ENCODE measurements around the gene GPR18. TPM values are rescaled to one million over a fixed set of nuclear protein-coding genes. Genes with fewer than 3 reads are reported as not detected.

Gene GPR18
- total RNA-seq, 3 donors from 2014 or later, result 0.35 to 0.60 (median 0.46) TPM

DNA sequence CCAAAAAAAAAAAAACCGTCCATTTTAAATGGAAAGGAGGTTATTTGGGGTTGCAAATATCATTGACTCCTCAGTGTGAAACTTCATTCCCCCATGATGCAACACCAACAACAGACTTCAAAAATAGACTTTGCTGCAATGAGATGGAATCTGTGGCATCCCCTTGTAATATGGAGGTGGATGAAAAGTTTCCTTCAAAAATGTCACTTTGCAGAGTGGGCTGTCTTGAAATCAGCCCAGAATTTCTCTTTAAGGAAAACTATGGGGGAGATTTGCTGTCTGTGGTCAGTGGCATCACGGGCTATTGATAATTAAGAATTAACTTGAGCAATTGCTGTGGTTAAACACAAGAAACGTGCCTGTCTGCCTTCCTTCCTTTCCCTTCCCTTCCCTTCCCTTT, 1.5 kb downstream of the GPR18 start:
- no peaks in the 10 kb centered on the region for H3K4me1 ChIP-seq (ENCODE audit: low read depth)
- intact Hi-C loops (cut with DNase I, micrococcal nuclease), result no loop called here
- TF ChIP-seq CTCF (IDR thresholded peaks at IDR 0.05), result no peak
- H3K36me3 ChIP-seq (ENCODE audit: low read depth), result no peaks in the 10 kb centered on the region
- no peaks in the 10 kb centered on the region for H3K9me3 ChIP-seq
- DNase-seq, result no peak
- ATAC-seq, result no peak
- no peak overlapping the region for H3K4me3 ChIP-seq

GRCh38 chr13:99256283-99256682, 1.9 kb downstream of the GPR18 start:
- ATAC-seq (no peak), DNase-seq (no peak)
- intact Hi-C loops (cut with DNase I, micrococcal nuclease), result no loop called here
- TF ChIP-seq CTCF (IDR thresholded peaks at IDR 0.05), result no peak
- Histone ChIP-seq H3K4me1 (ENCODE audit: low read depth) (no peaks in the 10 kb centered on the region), H3K4me3 (no peak overlapping the region), H3K9me3 (no peaks in the 10 kb centered on the region), H3K36me3 (ENCODE audit: low read depth) (no peaks in the 10 kb centered on the region)

DNA sequence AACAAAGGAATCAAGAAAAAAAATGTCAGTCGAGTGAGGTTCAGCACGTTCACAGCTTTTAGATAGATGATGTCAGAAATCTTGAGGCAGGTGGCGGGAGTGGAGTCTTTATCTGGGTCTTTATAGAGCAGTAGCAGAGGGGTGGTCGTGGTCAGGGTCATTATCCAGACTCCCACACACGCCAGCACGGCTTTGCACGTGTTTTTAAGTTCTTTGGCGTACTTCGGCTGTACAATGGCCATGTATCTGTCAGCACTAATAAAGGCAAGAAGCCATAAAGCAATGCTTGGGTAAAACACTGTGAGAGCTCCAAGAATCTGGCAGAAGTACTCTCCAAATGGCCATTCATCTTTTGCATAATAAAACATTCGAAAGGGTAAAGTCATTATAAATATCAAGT, 2.9 kb downstream of the GPR18 start:
- DNase-seq, result no peak
- no peaks in the 10 kb centered on the region for H3K4me1 ChIP-seq (ENCODE audit: low read depth)
- TF ChIP-seq CTCF (IDR thresholded peaks at IDR 0.05), result no peak
- ATAC-seq, result no peak
- no peak overlapping the region for H3K4me3 ChIP-seq
- no peaks in the 10 kb centered on the region for H3K36me3 ChIP-seq (ENCODE audit: low read depth)
- no peaks in the 10 kb centered on the region for H3K9me3 ChIP-seq
- intact Hi-C loops (cut with DNase I, micrococcal nuclease), result no loop called here

DNA sequence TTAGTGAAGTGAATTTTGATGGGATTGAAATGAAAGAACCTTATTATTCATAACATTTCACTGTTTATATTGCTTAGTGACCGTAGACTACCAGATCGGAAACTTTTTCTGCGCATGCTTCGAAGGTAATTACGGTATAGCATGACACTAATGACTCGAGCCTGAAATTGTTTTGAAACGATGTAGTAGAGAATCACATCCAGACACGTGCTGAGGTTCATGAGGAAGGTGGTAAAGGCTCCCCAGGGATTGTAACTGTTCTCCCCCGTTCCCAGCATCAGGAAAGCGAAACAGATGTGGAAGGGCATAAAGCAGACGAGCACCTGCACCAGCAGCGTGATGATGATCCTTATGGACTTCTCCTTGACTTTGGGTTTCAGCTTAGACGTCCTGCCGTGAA, 3.3 kb downstream of the GPR18 start:
- DNase-seq (no peak), ATAC-seq (no peak)
- Histone ChIP-seq H3K9me3 (no peaks in the 10 kb centered on the region), H3K4me1 (ENCODE audit: low read depth) (no peaks in the 10 kb centered on the region), H3K36me3 (ENCODE audit: low read depth) (no peaks in the 10 kb centered on the region), H3K4me3 (no peak overlapping the region)
- TF ChIP-seq CTCF (IDR thresholded peaks at IDR 0.05), result no peak
- intact Hi-C loops (cut with DNase I, micrococcal nuclease), result no loop called here

DNA sequence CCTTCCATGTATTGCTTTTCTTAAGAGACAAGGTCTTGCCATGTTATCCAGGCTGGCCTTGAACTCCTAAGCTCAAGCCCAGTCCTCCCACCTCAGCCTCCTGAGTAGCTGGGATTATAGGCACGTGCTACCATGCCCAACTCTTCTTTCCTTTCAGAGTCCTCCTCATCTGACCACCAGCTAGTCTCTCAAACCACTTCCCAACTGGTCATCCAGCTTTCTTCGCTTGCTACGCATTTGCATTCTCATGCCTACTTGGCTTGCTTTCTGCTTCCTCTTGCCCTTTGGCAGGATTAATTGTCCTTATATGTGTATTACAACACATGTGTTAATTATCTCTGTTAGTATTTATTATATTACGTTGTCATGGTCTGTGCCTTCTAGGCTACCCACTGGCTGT, 6.3 kb downstream of the GPR18 start:
- ATAC-seq (no peak), DNase-seq (no peak)
- H3K4me1 ChIP-seq (ENCODE audit: low read depth), result no peaks in the 10 kb centered on the region
- no peaks in the 10 kb centered on the region for H3K9me3 ChIP-seq
- no peak for TF ChIP-seq CTCF (IDR thresholded peaks at IDR 0.05)
- H3K36me3 ChIP-seq (ENCODE audit: low read depth), result no peaks in the 10 kb centered on the region
- intact Hi-C loops (cut with DNase I, micrococcal nuclease), result no loop called here
- H3K4me3 ChIP-seq, result no peak overlapping the region
